Vagina (tissue), 2 donors: ENCODE data around the gene SEPTIN2. TPM values are rescaled to one million over a fixed set of nuclear protein-coding genes. Genes with fewer than 3 reads are reported as not detected.

ENCODE experiments used
- DNase-seq, 2 donors: peaks; one replicate each; pipeline ENCODE4 v3.0.0-alpha.2; 2017; ENCODE audit errors: extremely low spot score in 2 of 2
- H3K27ac ChIP-seq: fragments of 200-600 bp; sonication (generic); one replicate; pipeline ENCODE4 v1.5.1; 2019
- H3K27me3 ChIP-seq: fragments of 200-600 bp; sonication (generic); one replicate; pipeline ENCODE4 v1.5.1; 2019
- H3K36me3 ChIP-seq, 2 donors: fragments of 200-600 bp; sonication (generic); one replicate each; pipeline ENCODE4 v1.5.1; 2017 to 2019
- H3K4me1 ChIP-seq: fragments of 200-600 bp; sonication (generic); one replicate; pipeline ENCODE4 v1.5.1; 2019
- H3K4me3 ChIP-seq, 2 donors: fragments of 200-600 bp; sonication (generic); 1 replicate in 1 of 2; 2 replicates in 1 of 2; pipeline ENCODE4 v1.5.1; 2016 to 2019
- H3K9me3 ChIP-seq: fragments of 200-600 bp; sonication (generic); one replicate; pipeline ENCODE4 v1.5.1; 2019
- CTCF ChIP-seq, 3 experiments: fragments of 450-650 bp in 2 of 3; fragments of 200-600 bp in 1 of 3; sonication (generic) in 1 of 3; IDR thresholded peaks; one replicate each; pipeline ENCODE4 v1.5.1; 2017 to 2019; ENCODE audit warnings: antibody characterized with exemption in 3 of 3, mild to moderate bottlenecking in 2 of 3, moderate library complexity in 2 of 3
- POLR2A ChIP-seq, 2 donors: fragments of 450-650 bp; IDR thresholded peaks; one replicate each; pipeline ENCODE4 v1.6.1; 2017; ENCODE audit warnings: antibody characterized with exemption in 2 of 2, mild to moderate bottlenecking in 2 of 2, moderate library complexity in 2 of 2
- POLR2AphosphoS5 ChIP-seq, 2 donors: sonication (generic); formaldehyde crosslinking; IDR thresholded peaks; one replicate each; pipeline ENCODE4 v1.9.0; 2017; ENCODE audit warnings: antibody characterized with exemption in 2 of 2, mild to moderate bottlenecking in 2 of 2, low read depth in 1 of 2; ENCODE audit not compliant: insufficient read depth in 1 of 2
- intact Hi-C: fragments of 100-400 bp; cut with DNase I; formaldehyde crosslinking; loops from one replicate; pipeline ENCODE4 v1.15.1; 2023
- total RNA-seq: library from RNA; depleted of rRNA; stranded (reverse); fragments of >200 nt; gene quantifications from one replicate; pipeline ENCODE4 v1.2.3, GENCODE V29; 2016

The SEPTIN2 gene
- total RNA-seq, 1 donor from 2014 or later, result 198 TPM

GRCh38 chr2:241313543-241314095 is 2.1 kb upstream of the SEPTIN2 start:
- no peak for DNase-seq
- no peak for TF ChIP-seq CTCF (IDR thresholded peaks at IDR 0.05)
- intact Hi-C loops, result no loop called here
- Histone ChIP-seq H3K4me1 (peaks cover 62% of the 10 kb centered on the region), H3K4me3 (peak overlapping the region in 1 of 2 donors; percentile 77), H3K27me3 (no peaks in the 10 kb centered on the region), H3K36me3 (no peaks in the 10 kb centered on the region), H3K27ac (no peak overlapping the region), H3K9me3 (no peaks in the 10 kb centered on the region)

DNA sequence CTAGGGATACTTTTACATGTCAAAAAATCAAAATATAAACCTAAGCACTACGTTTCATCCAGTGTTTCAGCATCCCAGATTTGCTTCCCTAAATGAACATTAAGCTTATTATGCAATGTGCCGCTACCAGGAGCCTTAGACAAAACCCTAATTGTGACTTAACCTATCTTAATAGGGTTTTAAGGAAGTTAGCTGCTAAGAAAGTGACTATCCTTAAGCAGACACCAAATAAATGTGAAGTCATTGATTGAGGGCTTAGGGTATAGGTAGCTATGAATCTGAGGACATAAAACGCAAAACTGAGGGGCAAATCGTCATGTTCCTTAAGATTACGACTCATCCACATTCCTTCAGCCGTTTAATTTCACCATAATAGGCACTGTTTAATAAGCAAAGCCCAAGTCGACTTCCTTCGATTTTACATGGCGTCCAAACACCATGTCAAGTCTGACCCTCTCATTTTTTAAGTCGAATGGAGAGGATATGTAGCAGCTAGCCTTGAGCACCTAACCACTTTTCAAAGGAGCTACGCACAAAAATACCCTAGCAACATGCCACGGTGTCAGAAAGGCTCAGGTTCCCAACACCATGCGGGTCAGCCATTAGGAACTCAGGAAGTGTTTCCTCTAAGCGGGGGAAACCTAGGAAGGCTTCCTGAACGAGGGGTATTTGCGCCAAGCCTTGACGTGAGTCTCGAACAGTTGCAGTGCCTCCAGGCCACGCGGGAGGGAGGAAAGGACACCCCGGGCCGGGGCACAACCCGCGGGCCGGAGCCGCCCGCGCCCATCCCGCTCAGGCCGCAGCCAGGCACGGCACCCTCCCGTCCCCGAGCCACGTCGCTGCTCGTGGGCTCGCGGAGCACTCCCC is 1.3 kb upstream of the SEPTIN2 start:
- TF ChIP-seq POLR2AphosphoS5 (IDR thresholded peaks at IDR 0.05; ENCODE audit: insufficient read depth in 1 of 2, low read depth in 1 of 2) (no peak), POLR2A (IDR thresholded peaks at IDR 0.05) (no peak), CTCF (IDR thresholded peaks at IDR 0.05) (no peak)
- Histone ChIP-seq H3K4me1 (peaks cover 67% of the 10 kb centered on the region), H3K9me3 (no peaks in the 10 kb centered on the region), H3K27ac (peak overlapping the region; percentile 99), H3K27me3 (no peaks in the 10 kb centered on the region), H3K36me3 (no peaks in the 10 kb centered on the region), H3K4me3 (peak overlapping the region; percentile 77 to 97)
- peak in 1 of 2 donors; percentile 89 for DNase-seq
- intact Hi-C loops, result loop anchor here (5.0 kb wide), 3 partner anchors 42 to 323 kb away; partner anchors contain the start of genes ATG4B, FARP2 and THAP4

DNA sequence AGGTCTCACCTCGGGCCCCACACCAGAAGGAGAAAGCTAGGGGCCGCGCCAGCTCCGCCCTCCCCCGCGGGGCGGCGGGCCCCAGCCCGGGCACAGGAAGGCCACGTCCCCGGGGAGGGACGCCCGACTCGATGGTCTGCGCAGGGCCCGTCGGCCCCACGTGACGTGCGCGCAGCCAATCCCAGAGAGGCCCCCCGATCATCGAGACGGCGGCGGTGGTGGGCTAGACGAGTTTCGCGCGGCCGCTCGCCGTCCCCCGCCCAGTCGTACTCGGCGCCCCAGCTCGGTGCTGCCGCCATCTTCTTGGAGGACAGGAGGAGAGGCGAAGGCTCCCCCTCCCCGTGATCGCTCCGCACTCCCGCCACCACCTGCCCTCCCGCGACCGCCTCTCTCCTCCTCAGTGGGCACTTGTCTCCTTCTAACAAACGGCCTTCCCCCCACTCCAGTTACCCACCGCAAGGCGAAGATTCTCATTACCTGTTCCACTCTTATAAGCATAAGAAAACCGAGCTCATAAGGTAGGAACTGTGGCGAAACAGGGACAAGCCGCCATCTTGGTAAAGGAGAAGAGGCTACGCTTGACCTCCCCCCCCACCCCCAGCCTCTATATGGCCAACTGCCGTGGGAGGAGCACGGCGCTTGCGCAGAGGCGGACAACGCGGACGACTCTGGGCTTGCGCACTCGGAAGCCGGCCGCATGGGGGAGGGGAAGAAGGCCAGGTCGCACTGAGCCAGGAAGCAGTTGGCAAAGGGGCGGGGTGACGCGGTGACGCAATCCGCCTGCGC is 439 bp upstream of the SEPTIN2 start, which contains the start of gene HDLBP:
TSS of gene HDLBP (minus strand) at position 580 of the 786 bp plus-strand sequence. CDS start 48,803 bp downstream, outside the sequence.
- H3K9me3 ChIP-seq, result no peaks in the 10 kb centered on the region
- peak within 1 kb of the TSS; percentile 99 for H3K27ac ChIP-seq
- peak within 1 kb of the TSS; percentile 77 to 97 for H3K4me3 ChIP-seq
- DNase-seq, result peak; percentile 99
- no peaks in the 10 kb centered on the region for H3K27me3 ChIP-seq
- peaks cover 76% of the 10 kb centered on the region for H3K4me1 ChIP-seq
- peaks cover 0 to 5% of the 10 kb centered on the region in 2 donors for H3K36me3 ChIP-seq
- intact Hi-C loops, result loop anchor here (5.0 kb wide), 3 partner anchors 42 to 322 kb away; partner anchors contain the start of genes ATG4B, FARP2 and THAP4
- TF ChIP-seq POLR2A (IDR thresholded peaks at IDR 0.05) (peak in 1 of 2 donors; percentile 83), CTCF (IDR thresholded peaks at IDR 0.05) (no peak), POLR2AphosphoS5 (IDR thresholded peaks at IDR 0.05; ENCODE audit: insufficient read depth in 1 of 2, low read depth in 1 of 2) (peak; percentile 86 to 89)

DNA sequence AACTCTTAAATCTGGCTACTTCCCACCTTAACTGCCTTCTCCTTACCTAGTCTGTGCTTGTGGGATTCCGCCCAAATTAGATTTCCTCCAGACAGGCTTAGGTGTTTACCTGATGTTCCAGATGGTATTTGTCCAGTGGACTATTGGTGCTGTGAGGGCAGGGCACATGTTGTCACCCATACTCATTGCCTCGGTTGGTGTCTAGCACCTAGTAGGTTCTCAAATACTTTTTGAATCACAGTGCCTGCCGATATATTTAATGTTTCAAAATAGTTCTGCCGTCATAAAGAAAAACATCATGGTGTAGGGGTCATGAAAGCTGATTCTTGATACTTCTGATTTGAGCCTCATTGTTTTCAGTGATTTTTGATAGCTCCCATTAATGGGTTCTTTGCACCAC is 1.1 kb downstream of the SEPTIN2 start:
- H3K36me3 ChIP-seq, result peaks cover 0 to 5% of the 10 kb centered on the region in 2 donors
- H3K4me3 ChIP-seq, result peak overlapping the region; percentile 77 to 97
- intact Hi-C loops, result loop anchor here (5.0 kb wide), 3 partner anchors 40 to 320 kb away; partner anchors contain the start of genes ATG4B, FARP2 and THAP4
- H3K9me3 ChIP-seq, result no peaks in the 10 kb centered on the region
- no peaks in the 10 kb centered on the region for H3K27me3 ChIP-seq
- peak overlapping the region; percentile 99 for H3K27ac ChIP-seq
- peaks cover 76% of the 10 kb centered on the region for H3K4me1 ChIP-seq
- DNase-seq, result no peak
- no peak for TF ChIP-seq CTCF (IDR thresholded peaks at IDR 0.05)
- TF ChIP-seq POLR2A (IDR thresholded peaks at IDR 0.05), result no peak
- no peak for TF ChIP-seq POLR2AphosphoS5 (IDR thresholded peaks at IDR 0.05; ENCODE audit: insufficient read depth in 1 of 2, low read depth in 1 of 2)
